GM19193 (cell line): ENCODE results near the gene RAB9B.

ENCODE experiments used
- POLR2A ChIP-seq: IDR thresholded peaks from 4 replicates; pipeline ENCODE4 v1.6.1; 2011; ENCODE audit not compliant: insufficient read depth, insufficient read length; ENCODE audit errors: extremely low read depth

The RAB9B gene

GRCh38 chrX:103783971-103784370 lies 48.1 kb downstream of the RAB9B start:
- no peak for TF ChIP-seq POLR2A

GRCh38 chrX:103783196-103783595 lies 48.9 kb downstream of the RAB9B start:
- no peak for TF ChIP-seq POLR2A

- no peak for TF ChIP-seq POLR2A
Measured at GRCh38 chrX:103782640-103783039, 49.4 kb downstream of the RAB9B start.

GRCh38 chrX:103781706-103782105 lies 50.4 kb downstream of the RAB9B start:
- TF ChIP-seq POLR2A: no peak

GRCh38 chrX:103781062-103781402 lies 51.0 kb downstream of the RAB9B start:
- no peak for TF ChIP-seq POLR2A

GRCh38 chrX:103780336-103781061 lies 51.6 kb downstream of the RAB9B start:
- no peak for TF ChIP-seq POLR2A

- TF ChIP-seq POLR2A: no peak
Measured at GRCh38 chrX:103779141-103779789, 52.8 kb downstream of the RAB9B start.

- TF ChIP-seq POLR2A: no peak
Measured at GRCh38 chrX:103776546-103776945, 55.5 kb downstream of the RAB9B start, which contains the start of gene PLP1. Gene PLP1, plus strand, starts transcription at chrX:103776840. Its CDS starts 156 bp downstream, at chrX:103776996.

- no peak for TF ChIP-seq POLR2A
Measured at GRCh38 chrX:103774070-103774642, 57.9 kb downstream of the RAB9B start.

GRCh38 chrX:103773445-103773844 lies 58.6 kb downstream of the RAB9B start:
- no peak for TF ChIP-seq POLR2A
